Measurements from ENCODE around the gene DCAF11.
A peak's percentile ranks its signal among the peaks of the same experiment; 100 is the strongest.

Gene DCAF11

DNA sequence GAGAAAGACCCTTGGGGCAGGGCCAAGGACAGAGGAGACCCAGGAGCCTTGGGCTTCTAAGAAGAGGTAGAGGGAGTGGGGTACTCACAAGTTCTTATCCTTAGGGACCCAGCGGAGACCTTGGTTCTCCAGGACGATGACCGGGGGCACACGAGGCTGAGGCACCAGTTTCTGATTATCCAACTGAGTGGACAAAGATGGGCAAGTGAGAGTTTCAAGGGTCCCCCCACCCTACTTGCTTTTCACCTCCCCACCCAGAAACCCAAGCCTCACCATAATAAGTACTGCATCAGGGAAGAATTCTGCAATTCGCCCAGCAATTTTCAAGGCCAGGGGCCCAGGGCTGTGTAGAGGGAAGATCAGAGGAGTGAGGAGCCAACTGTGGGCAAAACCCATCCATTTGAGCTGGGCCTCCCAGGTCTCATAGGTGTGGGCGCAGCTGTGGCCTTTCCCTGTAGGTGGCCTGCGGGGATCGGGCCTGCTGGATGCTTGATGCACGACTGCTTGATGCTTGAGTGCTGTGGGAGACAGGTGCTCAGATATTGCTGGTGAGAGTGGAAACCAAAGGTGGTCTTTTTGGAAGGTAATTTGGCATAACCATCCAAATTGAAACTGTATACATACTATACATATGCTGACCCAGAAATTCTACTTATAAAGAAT lies 24.8 kb downstream of the DCAF11 start:
- Histone ChIP-seq H3K9ac (ENCODE audit: low read length) (peak overlapping the region; percentile 83), H3K27me3 (ENCODE audit: insufficient read depth, low read length) (no peaks in the 10 kb centered on the region), H3K4me1 (ENCODE audit: insufficient read depth, low read length, severe bottlenecking) (peaks cover 37% of the 10 kb centered on the region), H3K79me2 (ENCODE audit: insufficient read depth, low read length) (peaks cover 14% of the 10 kb centered on the region), H3F3A (ENCODE audit: insufficient read depth, low read length) (no peaks in the 10 kb centered on the region), H4K20me1 (ENCODE audit: insufficient read depth, low read length) (no peaks in the 10 kb centered on the region), H3K36me3 (ENCODE audit: insufficient read depth, low read length) (peaks cover 47% of the 10 kb centered on the region), H3K9me3 (ENCODE audit: low read length) (no peaks in the 10 kb centered on the region), H3K4me3 (ENCODE audit: low read depth, low read length, poor library complexity, severe bottlenecking) (peak overlapping the region; percentile 78), H3K9me2 (ENCODE audit: low read depth, low read length) (no peaks in the 10 kb centered on the region), H3K27ac (ENCODE audit: low read depth, low read length, poor library complexity, severe bottlenecking) (peak overlapping the region; percentile 24), H3K4me2 (ENCODE audit: low read length) (peak overlapping the region; percentile 75), H2AFZ (ENCODE audit: low read length) (no peak overlapping the region)
- no peak for TF ChIP-seq EZH2 (IDR thresholded peaks at IDR 0.05; ENCODE audit: borderline replicate concordance, low read length)
- TF ChIP-seq, protein P1, sequence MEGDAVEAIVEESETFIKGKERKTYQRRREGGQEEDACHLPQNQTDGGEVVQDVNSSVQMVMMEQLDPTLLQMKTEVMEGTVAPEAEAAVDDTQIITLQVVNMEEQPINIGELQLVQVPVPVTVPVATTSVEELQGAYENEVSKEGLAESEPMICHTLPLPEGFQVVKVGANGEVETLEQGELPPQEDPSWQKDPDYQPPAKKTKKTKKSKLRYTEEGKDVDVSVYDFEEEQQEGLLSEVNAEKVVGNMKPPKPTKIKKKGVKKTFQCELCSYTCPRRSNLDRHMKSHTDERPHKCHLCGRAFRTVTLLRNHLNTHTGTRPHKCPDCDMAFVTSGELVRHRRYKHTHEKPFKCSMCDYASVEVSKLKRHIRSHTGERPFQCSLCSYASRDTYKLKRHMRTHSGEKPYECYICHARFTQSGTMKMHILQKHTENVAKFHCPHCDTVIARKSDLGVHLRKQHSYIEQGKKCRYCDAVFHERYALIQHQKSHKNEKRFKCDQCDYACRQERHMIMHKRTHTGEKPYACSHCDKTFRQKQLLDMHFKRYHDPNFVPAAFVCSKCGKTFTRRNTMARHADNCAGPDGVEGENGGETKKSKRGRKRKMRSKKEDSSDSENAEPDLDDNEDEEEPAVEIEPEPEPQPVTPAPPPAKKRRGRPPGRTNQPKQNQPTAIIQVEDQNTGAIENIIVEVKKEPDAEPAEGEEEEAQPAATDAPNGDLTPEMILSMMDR (IDR thresholded peaks at IDR 0.05; ENCODE audit: low read length) = no peak

DNA sequence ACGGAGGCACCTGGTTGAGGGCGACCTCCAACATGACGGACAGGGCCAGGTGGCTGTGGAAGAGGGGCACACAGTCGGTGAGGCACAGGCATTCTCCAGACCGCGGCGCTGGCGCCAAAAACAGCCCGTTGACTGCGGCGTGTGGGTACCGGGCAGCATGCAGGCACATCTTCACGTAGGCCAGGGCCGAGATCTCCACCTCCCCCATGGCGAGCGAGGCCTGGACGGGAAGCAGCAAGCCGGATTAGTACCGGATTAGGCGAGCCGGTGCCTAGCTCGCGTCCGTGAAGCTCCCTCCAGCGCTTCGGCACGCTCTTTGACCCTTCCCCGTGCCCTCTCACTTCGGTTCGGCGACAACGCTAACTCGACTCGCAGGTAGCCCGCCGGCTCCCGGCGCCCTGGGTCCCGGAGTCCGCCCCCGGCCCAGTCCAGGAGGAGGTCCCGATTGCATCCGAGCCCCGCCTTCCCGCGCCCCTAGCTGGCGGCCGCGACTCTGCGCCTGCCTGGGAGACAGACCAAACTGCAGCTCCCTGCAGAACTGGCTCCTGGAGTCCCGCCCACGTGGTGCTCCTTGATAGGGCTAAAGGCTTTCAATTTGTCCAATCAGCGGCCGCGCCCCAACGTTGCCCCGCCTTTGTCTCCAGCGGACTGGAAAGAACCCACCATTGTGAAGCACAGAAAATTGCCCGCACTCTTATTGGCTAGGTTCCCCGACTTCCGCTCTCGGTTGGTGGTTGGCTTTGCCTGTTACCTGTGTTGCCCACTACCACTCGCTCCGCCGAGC lies 26.7 kb downstream of the DCAF11 start, which contains the start of gene EMC9:
Gene EMC9 (minus strand): TSS at position 495 of the 784 bp plus-strand sequence. CDS start 287 bp downstream, at position 208.
- no peaks in the 10 kb centered on the region for H4K20me1 ChIP-seq (ENCODE audit: insufficient read depth, low read length)
- TF ChIP-seq EZH2 (IDR thresholded peaks at IDR 0.05; ENCODE audit: borderline replicate concordance, low read length) = no peak
- TF ChIP-seq, protein P1 (IDR thresholded peaks at IDR 0.05; ENCODE audit: low read length) = no peak
- peak within 1 kb of the TSS; percentile 78 for H3K4me3 ChIP-seq (ENCODE audit: low read depth, low read length, poor library complexity, severe bottlenecking)
- H3K27ac ChIP-seq (ENCODE audit: low read depth, low read length, poor library complexity, severe bottlenecking) = peak within 1 kb of the TSS; percentile 91
- H3K4me1 ChIP-seq (ENCODE audit: insufficient read depth, low read length, severe bottlenecking) = peaks cover 40% of the 10 kb centered on the region
- H3F3A ChIP-seq (ENCODE audit: insufficient read depth, low read length) = no peaks in the 10 kb centered on the region
- peaks cover 19% of the 10 kb centered on the region for H3K79me2 ChIP-seq (ENCODE audit: insufficient read depth, low read length)
- no peaks in the 10 kb centered on the region for H3K27me3 ChIP-seq (ENCODE audit: insufficient read depth, low read length)
- no peaks in the 10 kb centered on the region for H3K9me3 ChIP-seq (ENCODE audit: low read length)
- peak within 1 kb of the TSS; percentile 83 for H3K9ac ChIP-seq (ENCODE audit: low read length)
- no peaks in the 10 kb centered on the region for H3K9me2 ChIP-seq (ENCODE audit: low read depth, low read length)
- peaks cover 58% of the 10 kb centered on the region for H3K36me3 ChIP-seq (ENCODE audit: insufficient read depth, low read length)
- peak within 1 kb of the TSS; percentile 75 for H3K4me2 ChIP-seq (ENCODE audit: low read length)
- H2AFZ ChIP-seq (ENCODE audit: low read length) = no peak within 1 kb of the TSS

DNA sequence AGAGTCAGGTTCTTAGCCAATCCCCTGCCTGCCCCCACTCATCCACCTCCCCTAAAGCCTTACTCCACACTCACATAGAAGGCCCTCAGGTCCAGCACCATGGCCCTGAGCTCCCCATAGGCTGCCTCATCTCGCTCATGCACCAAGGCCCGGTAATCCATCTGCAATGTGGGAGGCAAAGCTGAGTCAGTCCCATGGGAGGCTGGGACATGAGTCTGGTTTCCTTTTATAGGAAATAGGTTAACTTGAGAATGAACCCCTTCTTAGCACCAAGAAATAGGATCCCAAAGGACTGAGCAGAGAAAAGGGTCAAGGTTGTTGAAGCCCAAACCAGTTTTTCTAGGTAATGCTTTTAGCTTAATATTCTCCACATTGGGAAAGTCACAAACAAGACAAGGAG lies 28.9 kb downstream of the DCAF11 start:
- Histone ChIP-seq H3K9ac (ENCODE audit: low read length) (no peak overlapping the region), H3F3A (ENCODE audit: insufficient read depth, low read length) (no peaks in the 10 kb centered on the region), H3K36me3 (ENCODE audit: insufficient read depth, low read length) (peaks cover 43% of the 10 kb centered on the region), H3K27ac (ENCODE audit: low read depth, low read length, poor library complexity, severe bottlenecking) (no peak overlapping the region), H3K79me2 (ENCODE audit: insufficient read depth, low read length) (peaks cover 19% of the 10 kb centered on the region), H3K27me3 (ENCODE audit: insufficient read depth, low read length) (no peaks in the 10 kb centered on the region), H3K4me3 (ENCODE audit: low read depth, low read length, poor library complexity, severe bottlenecking) (no peak overlapping the region), H3K9me2 (ENCODE audit: low read depth, low read length) (no peaks in the 10 kb centered on the region), H3K9me3 (ENCODE audit: low read length) (no peaks in the 10 kb centered on the region), H2AFZ (ENCODE audit: low read length) (no peak overlapping the region), H3K4me1 (ENCODE audit: insufficient read depth, low read length, severe bottlenecking) (peaks cover 37% of the 10 kb centered on the region), H4K20me1 (ENCODE audit: insufficient read depth, low read length) (no peaks in the 10 kb centered on the region), H3K4me2 (ENCODE audit: low read length) (no peak overlapping the region)
- TF ChIP-seq, protein P1 (IDR thresholded peaks at IDR 0.05; ENCODE audit: low read length) = no peak
- TF ChIP-seq EZH2 (IDR thresholded peaks at IDR 0.05; ENCODE audit: borderline replicate concordance, low read length) = no peak

All from OCI-LY1 (cell line).